ENCODE results near the gene DPP10.

GRCh38 chr2:115327061-115327460 is 884.6 kb downstream of the DPP10 start:
- TF ChIP-seq CTCF (conservative IDR thresholded peaks at IDR 0.05) (no peak), ZFX (IDR thresholded peaks at IDR 0.05) (no peak)

Measured in C4-2B (cell line).